HG02759 (cell line): ENCODE measurements around the gene ZNF622.
"Not testable (repeated sequence)": the region's sequence is repeated elsewhere in the genome, so short reads cannot be mapped to it uniquely, and the experiment has no call there.

Source experiments
- ATAC-seq: cut with Tn5 transposase; IDR thresholded peaks from one replicate; pipeline ENCODE4 v1.9.1; 2021; ENCODE audit warnings: mild to moderate bottlenecking, moderate library complexity; ENCODE audit not compliant: unreplicated experiment

Gene ZNF622

DNA sequence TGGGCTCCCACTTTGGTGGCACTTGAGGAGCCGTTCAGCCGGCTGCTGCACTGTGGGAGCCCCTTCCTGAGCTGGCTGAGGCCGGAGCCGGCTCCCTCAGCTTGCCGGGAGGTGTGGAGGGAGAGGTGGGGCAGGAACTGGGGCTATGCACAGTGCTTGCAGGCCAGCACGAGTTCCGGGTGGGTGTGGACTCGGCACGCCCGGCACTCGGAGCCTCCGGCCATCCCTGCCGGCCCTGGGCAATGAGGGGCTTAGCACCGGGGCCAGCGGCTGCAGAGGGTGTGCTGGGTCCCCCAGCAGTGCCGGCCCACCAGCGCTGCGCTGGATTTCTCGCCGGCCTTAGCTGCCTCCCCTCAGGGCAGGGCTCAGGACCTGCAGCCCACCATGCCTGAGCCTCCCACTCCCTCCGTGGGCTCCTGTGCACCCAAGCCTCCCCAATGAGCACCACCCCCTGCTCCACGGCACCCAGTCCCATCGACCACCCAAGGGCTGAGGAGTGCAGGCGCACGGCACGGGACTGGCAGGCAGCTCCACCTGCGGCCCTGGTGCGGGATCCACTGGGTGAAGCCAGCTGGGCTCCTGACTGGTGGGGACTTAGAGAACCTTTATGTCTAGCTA is 29.4 kb downstream of the ZNF622 start:
- ATAC-seq, result not testable (repeated sequence)

DNA sequence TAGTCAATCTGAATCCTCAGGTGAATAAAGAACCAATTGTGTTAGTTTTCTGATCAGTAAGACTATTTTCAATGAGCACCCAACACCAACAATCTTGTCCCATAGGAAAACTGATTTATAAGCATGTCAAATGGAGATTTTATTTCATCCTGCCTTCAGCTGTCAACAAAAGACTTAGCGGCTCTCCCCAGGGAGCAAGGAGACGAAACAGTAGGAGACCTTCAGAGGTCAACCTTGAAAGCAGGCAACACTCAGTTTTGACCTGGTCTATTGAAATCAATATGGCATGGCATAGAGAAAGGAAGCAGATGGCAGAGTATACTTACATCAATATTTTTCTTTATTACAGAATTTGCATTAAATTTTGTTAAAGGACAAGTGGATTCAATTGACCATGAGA is 34.1 kb downstream of the ZNF622 start:
- ATAC-seq, result no peak

DNA sequence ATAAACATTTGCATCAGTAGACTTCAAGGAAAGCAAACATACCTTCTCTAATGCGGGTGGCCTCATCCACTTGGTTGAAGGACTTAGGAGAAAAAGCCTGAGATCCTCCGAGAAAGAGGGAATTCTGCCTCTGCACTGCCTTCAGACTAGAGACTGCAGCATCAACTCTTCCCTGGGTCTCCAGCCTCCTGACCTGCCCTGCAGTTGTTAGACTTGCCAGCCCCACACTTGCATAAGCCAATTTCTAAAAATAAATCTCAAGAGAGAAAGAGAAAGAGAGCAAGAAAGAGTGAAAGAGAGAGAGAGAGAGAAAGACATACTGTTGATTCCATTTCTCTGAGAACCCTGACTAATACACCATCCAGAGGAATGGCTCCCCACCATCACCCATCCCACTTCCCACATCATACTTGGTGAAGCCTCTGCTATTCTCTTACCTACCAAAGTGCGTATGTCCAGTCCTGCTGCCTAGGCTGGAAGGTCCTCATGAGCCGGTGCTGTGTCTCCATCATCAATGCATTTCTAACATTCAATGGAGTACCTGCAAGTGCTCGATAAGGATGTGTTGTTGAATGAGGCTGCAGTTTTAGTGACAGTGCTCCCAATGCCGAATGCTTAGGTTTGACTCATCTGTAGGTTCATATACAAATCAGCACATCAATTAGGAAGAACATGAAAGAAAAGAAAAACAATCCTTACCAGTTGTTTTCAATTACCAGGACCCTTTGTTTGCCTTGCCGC is 35.1 kb downstream of the ZNF622 start:
- ATAC-seq, result no peak

DNA sequence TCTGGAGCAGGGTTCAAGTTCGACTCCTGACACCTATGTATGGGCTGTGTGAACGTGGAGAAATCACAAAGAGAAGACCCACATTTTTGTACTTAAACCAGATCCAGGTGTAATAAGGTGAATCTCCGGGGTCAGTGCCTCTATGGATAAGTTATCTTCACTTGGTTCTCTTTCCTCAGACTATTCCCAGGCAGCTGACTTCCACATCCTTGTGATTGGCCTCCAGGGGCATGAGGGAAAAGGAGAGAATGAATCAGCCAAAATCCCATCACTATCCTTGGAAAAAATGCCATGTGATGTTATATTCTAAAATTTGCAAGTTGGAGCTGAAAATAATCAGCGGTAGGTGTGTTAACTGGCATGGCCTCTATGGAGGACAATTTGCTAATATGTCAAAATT is 37.2 kb downstream of the ZNF622 start:
- no peak for ATAC-seq

DNA sequence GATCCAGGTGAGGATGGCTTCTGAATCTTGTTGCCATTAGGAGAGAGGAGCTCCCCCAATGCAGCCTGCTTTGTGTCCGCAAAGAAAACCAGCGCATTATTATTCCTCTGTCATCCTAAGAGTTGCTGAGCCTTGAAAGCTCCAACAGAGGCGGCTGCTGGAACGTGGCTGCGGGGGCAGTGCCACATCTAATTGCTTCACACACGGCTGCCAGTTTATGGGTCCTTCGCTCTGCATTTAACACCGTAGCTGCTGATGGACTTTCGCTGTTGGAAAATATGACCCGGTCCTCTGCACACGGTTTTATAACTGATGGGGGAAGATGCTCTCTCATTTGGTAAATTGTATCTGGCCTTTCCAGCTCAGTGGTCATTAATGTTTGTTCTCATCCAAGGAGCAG is 38.0 kb downstream of the ZNF622 start:
- ATAC-seq, result no peak

DNA sequence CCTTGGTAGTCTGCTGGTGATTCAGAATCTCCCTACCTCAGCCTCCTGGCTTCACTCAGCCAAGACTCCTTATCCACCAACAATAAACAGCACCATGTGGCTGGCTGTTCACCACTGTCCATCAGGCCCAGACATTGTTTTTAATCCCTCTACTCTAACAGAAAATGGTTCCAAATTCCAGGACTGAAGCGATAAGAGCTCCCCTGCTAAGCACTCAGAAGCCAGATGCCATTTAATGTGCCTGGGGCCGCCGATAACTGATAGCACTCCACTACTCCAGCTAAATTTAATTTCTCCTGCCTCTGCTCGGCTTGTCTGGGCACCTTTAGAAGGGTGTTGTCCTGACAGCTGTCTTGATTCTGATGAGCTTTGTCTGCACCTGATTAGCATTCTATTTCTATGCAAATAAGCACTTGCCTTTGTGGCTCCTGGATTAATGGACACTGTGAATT is 47.1 kb downstream of the ZNF622 start:
- no peak for ATAC-seq

DNA sequence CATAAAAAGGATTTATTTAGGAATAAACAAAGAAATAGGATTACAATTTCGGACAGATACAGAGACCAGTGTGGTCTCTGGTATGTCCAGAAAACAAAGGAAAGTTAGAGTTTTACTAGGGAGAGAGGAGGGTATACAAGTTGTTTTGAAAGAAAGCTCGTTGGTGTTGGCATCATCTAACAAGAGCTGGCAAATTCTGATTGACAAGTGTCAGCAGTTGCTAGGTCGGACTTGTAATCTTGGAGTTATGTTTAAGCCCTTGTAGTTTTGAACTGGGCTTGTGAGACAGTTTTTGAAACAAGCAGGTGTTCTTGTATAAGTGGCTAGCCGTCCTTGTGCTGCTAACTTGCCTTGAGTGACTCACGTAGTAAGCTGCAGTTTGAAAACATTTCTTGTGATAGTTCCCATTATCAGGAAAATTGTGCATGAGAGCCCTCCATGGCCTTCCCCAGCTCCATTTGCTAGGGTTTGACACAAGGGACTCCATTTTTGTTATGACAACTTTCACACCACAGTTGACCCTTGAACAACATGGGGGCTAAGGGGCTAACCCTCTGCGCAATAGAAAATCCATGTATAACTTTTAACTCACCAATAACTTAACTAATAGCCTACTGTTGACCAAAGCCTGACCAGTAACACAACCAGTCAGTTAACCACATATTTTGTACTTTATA is 48.1 kb downstream of the ZNF622 start:
- no peak for ATAC-seq

DNA sequence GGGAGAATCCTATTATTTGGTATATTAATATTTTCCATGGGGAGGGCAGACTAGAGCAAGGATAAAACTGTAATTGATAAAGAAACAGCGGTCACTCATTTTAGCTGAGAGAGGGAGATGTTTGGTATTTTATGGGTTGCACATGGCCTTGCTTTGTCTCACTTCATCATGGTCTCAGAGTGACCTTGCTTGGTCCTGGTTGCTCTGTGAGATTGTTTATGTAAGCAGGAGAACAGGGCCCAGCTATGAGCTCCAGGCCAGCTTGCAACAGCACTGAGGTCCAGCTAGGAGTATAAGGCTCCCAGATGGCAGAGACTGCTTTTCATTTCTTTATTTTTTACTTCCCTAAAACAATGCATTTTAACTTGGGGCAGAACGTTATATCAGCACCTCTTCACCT is 50.7 kb downstream of the ZNF622 start:
- ATAC-seq, result no peak

DNA sequence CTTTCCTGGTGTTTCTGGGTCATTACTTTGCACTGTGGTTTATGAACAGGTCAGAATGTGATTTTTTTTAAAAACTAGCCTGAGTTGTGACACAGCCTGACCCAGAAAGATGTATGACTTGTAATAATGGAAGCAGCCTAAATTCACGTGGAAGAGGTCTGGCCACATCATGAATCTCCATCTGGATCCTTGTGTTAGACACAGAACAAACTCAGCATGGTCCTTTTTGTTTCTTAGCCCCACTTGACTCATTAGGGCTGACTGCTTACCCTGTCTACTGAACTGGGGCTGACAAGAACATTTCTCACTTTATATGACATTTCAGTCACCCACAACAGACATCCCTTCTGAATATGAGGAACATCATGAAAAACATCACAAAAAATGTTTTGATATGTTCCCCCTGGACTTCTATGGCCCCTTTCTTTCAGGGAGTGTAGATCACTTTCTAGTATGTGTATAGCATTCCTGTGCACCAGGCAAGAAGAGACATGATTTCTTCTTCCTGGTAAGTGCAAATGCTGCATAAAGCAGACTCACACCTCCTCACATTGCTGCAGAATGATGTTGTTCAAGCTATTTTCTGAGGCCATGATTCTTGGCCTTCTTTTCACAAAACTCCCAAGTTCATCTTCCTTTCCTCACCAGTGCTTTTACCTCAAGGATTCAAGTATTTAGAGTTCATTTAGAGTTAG is 52.3 kb downstream of the ZNF622 start:
- no peak for ATAC-seq

DNA sequence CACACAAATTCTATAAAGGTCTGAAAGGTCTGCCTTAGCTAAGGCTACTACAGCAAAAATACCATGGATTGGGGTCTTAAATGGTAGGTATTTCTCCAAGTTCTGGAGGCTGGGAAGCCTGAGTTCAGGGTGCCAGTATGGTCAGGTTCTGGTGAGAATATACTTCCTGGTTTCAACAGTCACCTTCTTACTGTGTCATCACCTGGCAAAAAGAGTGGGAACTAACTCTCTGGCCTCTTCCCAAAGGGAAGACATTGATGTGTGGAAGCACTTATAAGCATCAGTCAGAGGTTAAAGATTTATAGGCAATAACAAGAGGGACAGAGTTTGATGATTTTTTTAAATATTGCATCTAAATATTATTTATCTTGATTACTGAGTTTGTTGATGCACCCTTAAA is 53.0 kb downstream of the ZNF622 start:
- no peak for ATAC-seq

DNA sequence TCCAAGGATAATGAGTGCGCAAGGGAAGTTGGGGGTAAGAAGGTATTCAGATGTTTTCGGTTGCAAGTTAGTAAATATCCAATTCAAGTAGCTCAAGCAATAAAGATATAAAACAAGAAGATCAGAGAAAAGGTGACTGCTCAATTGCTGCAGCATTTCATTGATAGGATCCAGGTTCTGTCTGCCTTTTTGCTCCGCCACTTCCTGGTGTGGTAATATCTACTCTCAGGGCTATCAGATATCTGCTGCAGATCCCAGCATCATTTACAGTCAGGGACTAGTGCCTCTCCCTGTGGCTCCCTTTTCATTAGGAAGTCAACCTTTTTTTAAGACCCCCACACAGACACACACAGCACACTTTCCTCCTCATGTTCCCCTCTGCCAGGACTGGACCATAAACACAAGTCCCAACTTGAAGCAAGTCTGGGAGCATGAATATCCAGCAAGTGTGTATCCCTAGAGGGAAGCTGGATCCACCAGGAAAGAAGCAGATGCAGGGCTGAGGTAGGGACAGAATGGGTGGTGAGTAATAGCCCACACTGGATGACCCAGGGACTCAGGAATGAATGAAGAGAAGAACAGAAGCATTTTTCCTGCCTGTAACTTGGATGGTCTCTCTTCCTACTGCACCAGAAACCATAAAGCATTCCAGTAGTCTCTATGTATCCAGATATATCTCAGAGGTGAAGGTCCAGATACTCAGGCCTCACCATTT is 53.7 kb downstream of the ZNF622 start:
- ATAC-seq, result no peak

DNA sequence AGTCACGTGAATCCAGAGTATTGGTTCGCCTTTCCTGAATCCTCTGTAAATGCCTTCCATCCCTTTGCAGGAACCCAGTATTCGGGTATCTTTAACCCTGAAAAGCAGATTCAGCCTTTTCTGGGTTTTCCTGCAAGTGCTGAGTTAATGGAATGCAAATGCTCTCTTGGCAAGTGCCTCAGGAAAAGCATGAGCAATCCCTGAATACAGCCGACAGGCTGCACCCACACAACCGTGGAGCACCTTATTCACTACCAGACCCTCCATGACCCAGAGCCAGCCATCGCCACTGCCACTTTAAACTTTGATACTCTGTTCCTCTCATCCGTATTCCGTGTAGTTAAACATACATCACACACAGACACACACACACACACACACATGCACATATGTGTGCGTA is 54.4 kb downstream of the ZNF622 start:
- ATAC-seq, result no peak

DNA sequence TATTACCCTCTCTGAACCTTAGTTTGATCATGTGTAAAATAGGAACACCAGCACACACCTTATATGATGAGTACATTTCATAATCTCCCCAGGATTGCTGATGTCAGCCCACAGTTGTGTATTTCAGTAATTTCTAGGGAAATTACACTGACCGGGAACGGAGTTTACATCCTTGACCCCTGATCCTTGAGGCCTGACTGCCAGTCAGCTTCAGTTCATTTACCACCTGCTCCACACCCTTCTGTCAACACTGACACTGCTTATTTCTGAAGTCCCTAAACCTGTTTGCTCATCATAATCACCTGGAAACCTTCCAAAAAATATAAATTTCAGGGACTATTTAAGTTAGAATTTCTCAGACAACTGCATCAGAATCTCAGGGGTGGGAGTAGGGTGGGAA is 55.3 kb downstream of the ZNF622 start:
- no peak for ATAC-seq

DNA sequence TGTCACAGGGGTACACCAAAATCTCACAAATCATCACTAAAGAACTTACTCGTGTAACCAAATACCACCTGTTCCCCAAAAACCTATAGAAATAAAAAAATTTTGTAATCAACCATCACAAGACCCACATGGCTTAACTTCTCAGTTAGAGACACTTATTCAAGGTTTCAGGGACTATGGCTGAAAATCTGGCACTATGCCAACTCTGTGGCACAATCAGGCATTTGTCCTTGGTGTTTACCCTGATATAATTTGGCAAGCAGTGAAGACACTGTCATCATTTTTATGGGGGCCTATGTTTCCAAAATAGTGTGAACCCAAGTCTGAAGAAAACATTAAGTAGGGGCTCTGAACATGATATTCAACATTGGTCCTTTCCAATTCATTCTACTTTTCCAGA is 59.0 kb downstream of the ZNF622 start:
- ATAC-seq, result no peak

DNA sequence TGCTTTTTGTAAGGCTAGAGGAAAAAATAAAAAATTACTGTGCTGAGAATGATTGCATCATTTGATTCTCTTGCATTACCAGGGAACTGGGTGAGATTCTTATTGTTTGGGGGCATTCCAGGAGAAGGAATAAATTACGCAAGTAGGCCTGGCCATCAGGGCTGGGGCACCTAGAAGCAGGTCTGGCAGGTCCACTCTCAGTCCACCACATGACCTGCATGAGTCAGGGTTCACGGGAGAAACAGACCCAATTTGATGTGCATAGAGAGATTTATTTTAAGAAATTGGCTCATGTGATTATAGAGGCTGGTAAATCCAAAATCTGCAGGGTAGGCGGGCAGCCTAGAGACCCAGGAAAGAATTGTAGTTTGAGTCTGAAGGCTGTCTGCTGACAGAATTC is 59.6 kb downstream of the ZNF622 start:
- no peak for ATAC-seq
